RWPE1 (cell line): ENCODE measurements around the gene UPK2.

Experiments used
- CTCF ChIA-PET: fragments of 350-600 bp; sonication (Branson Sonifier 250); formaldehyde crosslinking; extraction: SDS; loops from one replicate; lab custom pipeline; 2021; lab: Yijun Ruan, JAX
- POLR2A ChIA-PET: fragments of 400-600 bp; formaldehyde crosslinking; extraction: SDS; loops from one replicate; lab custom pipeline; 2020; ENCODE audit warnings: antibody characterized with exemption; ENCODE audit not compliant: low non-redundant PET; lab: Yijun Ruan, JAX
- DNase-seq: peaks from one replicate; pipeline ENCODE4 v3.0.0; 2012; ENCODE audit warnings: low spot score
- H3K27ac ChIP-seq: fragments of 450-650 bp; 2 replicates; pipeline ENCODE4 v1.5.1; 2017
- TF ChIP-seq, protein P1 (sequence below): fragments of 450-650 bp; conservative IDR thresholded peaks from 2 replicates; pipeline ENCODE4 v1.5.1; 2017; ENCODE audit warnings: low read depth, mild to moderate bottlenecking

UPK2 gene

DNA sequence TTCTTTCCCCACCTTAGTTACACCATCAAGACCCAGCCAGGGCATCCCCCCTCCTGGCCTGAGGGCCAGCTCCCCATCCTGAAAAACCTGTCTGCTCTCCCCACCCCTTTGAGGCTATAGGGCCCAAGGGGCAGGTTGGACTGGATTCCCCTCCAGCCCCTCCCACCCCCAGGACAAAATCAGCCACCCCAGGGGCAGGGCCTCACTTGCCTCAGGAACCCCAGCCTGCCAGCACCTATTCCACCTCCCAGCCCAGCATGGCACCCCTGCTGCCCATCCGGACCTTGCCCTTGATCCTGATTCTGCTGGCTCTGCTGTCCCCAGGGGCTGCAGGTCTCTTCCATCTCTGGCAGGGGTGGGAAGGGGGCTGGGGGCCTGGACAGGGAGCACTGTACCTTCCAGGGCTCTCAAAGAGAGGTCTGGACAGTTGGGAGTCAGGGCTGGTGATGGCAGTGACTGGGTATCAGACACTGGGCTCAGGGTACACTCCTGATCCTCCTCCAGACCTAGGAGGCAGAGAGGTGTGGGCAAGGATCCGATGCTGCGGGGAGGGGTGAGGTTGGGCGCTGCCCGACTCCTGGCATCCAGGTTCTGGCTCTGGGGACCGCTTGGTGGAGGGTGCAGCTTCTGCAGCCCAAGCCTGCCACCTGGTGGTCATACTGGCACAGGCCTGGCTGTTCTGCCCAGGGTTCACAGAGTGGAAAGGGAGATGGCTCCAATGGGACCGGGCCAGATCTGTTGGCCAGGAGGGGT lies at the start of gene UPK2:
UPK2 (plus strand) TSS at position 205 of the 753 bp plus-strand sequence; CDS start at position 258, 53 bp downstream.
- H3K27ac ChIP-seq: no peak within 1 kb of the TSS
- POLR2A ChIA-PET: no interaction called here
- TF ChIP-seq, protein P1, sequence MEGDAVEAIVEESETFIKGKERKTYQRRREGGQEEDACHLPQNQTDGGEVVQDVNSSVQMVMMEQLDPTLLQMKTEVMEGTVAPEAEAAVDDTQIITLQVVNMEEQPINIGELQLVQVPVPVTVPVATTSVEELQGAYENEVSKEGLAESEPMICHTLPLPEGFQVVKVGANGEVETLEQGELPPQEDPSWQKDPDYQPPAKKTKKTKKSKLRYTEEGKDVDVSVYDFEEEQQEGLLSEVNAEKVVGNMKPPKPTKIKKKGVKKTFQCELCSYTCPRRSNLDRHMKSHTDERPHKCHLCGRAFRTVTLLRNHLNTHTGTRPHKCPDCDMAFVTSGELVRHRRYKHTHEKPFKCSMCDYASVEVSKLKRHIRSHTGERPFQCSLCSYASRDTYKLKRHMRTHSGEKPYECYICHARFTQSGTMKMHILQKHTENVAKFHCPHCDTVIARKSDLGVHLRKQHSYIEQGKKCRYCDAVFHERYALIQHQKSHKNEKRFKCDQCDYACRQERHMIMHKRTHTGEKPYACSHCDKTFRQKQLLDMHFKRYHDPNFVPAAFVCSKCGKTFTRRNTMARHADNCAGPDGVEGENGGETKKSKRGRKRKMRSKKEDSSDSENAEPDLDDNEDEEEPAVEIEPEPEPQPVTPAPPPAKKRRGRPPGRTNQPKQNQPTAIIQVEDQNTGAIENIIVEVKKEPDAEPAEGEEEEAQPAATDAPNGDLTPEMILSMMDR: peak; percentile 91
- CTCF ChIA-PET: interaction anchor here (0.5 to 2.6 kb wide), 11 partner anchors 8 to 320 kb away, joined by 3 to 14 read pairs (median 6); no protein-coding TSS in a partner anchor
- DNase-seq: peak; percentile 93

DNA sequence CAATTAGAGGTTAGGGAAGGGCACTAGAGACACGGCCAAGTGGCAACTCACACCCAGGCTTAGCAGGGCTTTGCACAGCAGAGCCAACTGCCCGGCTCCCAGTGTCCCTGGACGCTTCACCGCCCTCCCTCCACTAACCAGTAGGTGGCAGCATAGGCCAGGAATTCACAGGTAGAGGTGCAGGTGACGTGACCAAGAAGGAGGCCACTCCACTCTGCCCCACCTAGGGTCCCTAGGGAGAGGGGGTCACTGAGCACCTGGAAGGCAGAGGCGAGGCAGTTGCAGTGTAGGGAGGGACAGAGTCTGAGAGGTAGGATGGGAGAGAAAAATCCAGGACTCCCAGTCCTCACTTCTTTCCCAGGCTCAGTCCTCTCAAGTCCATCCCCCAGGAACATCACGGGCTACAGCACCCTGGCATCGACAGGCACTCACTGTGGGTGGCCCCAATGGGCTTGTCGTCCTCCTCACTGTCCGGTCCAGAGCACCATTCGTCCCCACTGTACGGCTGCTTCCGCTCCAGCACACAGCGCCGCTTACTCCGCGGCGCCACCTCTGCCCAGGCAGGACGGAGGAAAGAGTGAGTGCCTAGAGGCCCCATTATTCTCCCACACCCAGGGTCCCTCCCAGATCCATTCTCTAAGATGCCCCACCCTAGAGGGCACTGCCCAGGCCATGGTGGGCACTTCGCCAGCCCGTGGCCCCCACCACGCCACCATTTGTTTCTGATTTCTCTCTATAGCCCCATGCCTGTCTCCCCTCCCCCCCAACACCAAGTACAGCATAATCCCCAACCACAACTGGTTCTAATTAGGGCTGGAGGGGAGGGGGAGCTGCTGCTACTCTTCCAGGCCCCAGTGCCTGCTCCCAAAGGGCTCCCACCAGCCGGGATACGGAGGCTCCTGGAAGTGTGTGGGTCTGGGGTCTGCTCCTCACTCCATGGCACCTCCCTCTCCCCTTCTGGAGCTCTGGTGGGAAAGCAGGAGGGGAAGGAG lies 48.8 kb upstream of the UPK2 start:
- ChIA-PET CTCF (interaction anchor here (0.6 to 3.6 kb wide), 9 partner anchors 16 to 1527 kb away, joined by 3 to 17 read pairs (median 7); partner anchors contain the start of gene UPK2), POLR2A (no interaction called here)
- TF ChIP-seq, protein P1: peak; percentile 83
- H3K27ac ChIP-seq: peak overlapping the region; percentile 100
- no peak for DNase-seq

DNA sequence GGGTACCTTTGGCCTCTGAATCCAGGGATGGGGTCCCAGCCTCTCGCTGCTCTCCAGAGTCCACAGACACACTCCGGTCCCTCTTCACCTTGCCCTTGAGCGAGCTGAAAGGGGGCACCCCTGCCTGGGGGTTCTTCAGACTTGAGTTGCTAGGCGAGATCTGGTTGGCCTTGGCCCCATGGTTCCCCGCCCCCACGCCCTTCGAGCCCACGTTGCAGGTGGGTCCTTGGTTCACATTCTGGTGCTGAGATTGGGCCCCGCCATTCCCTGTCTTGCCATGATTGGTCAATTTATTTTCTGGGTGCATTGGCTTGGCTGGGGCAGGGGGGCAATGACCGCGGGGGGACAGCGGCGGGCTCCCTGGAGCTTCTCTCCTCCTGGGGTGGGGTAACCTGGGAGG lies 47.8 kb upstream of the UPK2 start:
- peak overlapping the region; percentile 100 for H3K27ac ChIP-seq
- DNase-seq: no peak
- ChIA-PET CTCF (interaction anchor here (0.6 to 3.6 kb wide), 7 partner anchors 15 to 1528 kb away, joined by 3 to 17 read pairs (median 8); partner anchors contain the start of genes BCL9L and UPK2), POLR2A (interaction anchor here (0.6 kb wide), 2 partner anchors 27 to 195 kb away, joined by 7 to 12 read pairs; no protein-coding TSS in a partner anchor)
- TF ChIP-seq, protein P1: no peak

DNA sequence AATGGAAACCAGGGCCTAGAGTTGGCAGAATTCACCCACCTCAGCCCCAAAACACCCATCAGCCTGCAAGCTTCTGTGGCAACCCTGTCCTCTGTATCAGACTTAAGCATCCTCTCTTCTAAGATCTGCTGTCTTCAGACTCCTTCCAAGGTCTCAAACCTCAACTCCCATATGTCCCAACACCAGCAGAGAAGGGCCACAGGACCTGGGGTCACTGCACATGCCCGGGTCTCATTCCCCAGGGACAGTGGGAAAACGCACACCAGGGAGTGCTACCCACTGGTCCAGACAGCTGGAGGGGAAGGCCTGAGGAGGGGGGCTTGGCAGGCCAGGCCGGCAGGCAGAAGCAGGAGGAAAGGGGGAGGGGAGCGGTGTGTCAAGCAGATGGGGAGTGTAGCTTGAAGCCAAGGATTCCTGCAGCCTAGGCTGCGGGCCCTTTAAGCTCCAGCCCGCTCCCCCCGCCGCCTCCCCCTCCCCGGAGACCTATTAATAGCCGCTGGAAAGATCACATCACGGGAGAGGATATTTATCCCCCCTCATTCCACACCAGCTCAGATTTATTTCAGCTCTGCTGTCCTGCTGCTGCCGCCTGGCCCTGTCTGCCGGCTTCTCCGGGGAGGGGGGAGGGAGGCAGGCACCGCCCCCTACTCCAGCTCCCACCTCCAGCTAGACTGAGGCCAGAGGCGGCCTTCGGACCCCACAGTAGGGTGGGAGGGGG lies 47.0 kb upstream of the UPK2 start:
- peak overlapping the region; percentile 100 for H3K27ac ChIP-seq
- CTCF ChIA-PET: interaction anchor here (0.9 to 3.6 kb wide), 6 partner anchors 14 to 90 kb away, joined by 3 to 17 read pairs (median 11); partner anchors contain the start of genes BCL9L and UPK2
- DNase-seq: no peak
- TF ChIP-seq, protein P1: no peak
- POLR2A ChIA-PET: interaction anchor here (0.6 to 0.7 kb wide), 6 partner anchors 14 to 523 kb away, joined by 3 to 12 read pairs (median 6); partner anchors contain the start of gene BCL9L

DNA sequence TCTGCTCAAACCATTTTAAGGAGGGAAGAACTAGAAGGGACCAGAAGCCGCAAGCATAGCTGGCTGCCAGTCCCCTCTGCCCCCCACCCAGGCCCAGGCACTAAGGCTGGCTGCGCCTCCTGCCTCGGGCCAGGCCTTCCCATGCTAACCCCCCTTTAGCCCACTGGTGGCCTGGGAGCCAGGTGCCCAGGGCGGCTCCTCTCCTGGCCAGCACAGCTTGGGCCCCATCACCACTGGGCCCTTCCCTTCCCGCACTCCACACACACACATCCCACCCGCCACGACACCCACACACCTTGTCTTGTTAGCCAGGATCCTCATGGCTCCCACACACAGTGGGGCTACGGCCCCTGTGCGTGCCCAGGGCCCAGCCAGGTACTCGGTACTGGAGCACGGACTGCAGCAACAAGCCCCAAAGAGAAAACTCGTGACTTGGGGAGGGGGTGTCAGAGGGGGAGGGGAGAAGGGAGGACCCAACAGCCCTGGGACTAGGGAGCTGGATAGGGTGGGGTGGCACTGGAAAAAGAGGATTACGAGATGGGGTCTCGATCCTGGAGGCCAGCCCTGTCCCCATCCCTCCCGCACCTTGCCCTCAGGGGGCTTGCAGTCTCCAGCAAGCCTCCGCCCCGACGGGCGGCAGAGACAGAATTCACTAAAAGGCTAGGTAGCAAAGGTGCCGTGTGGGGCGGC lies 46.3 kb upstream of the UPK2 start:
- peak overlapping the region; percentile 100 for H3K27ac ChIP-seq
- TF ChIP-seq, protein P1: no peak
- no peak for DNase-seq
- ChIA-PET CTCF (interaction anchor here (0.9 to 3.6 kb wide), 4 partner anchors 13 to 89 kb away, joined by 3 to 17 read pairs (median 11); partner anchors contain the start of gene BCL9L), POLR2A (interaction anchor here (0.6 to 0.7 kb wide), 4 partner anchors 13 to 522 kb away, joined by 3 to 7 read pairs (median 4); no protein-coding TSS in a partner anchor)
